Body of pancreas (tissue), 4 donors: ENCODE results near the gene CARD11. TPM values are rescaled to one million over a fixed set of nuclear protein-coding genes. Genes with fewer than 3 reads are reported as not detected.

Experiments
- ATAC-seq: fragments of 150-250 bp; one replicate; pipeline ENCODE4 v1.9.1; 2016
- DNase-seq, 4 donors: peaks; one replicate each; pipeline ENCODE4 v3.0.0-alpha.2; 2019
- H3K27ac ChIP-seq, 4 donors: fragments of 200-600 bp; sonication (generic); 1 replicate in 3 of 4; 2 replicates in 1 of 4; pipeline versions ENCODE4 v1.5.1 to v1.6.1; 2016 to 2019; ENCODE audit warnings: mild to moderate bottlenecking in 1 of 4, mixed read lengths in 1 of 4, moderate library complexity in 1 of 4
- H3K27me3 ChIP-seq, 2 donors: fragments of 200-600 bp; sonication (generic); one replicate each; pipeline ENCODE4 v1.6.0; 2016; ENCODE audit warnings: mild to moderate bottlenecking in 1 of 2
- H3K36me3 ChIP-seq, 2 donors: fragments of 200-600 bp; sonication (generic); replicated peaks in 1 of 2; 2 replicates each; pipeline ENCODE4 v1.5.1; 2016; ENCODE audit warnings: low read depth in 2 of 2; ENCODE audit not compliant: insufficient read depth in 1 of 2
- H3K4me1 ChIP-seq: fragments of 200-600 bp; sonication (generic); one replicate; pipeline ENCODE4 v1.6.0; 2016
- H3K4me3 ChIP-seq, 2 donors: fragments of 200-600 bp; sonication (generic); 1 replicate in 1 of 2; 2 replicates in 1 of 2; pipeline ENCODE4 v1.5.1; 2016 to 2019
- H3K9me3 ChIP-seq, 3 donors: fragments of 200-600 bp; sonication (generic); 1 replicate in 2 of 3; 2 replicates in 1 of 3; pipeline ENCODE4 v1.5.1; 2016
- POLR2A ChIP-seq, 3 donors: fragments of 450-650 bp; IDR thresholded peaks; one replicate each; pipeline ENCODE4 v1.6.1; 2016; ENCODE audit warnings: antibody characterized with exemption in 3 of 3, mild to moderate bottlenecking in 2 of 3
- WGBS, 2 donors: methylation state at CpG; one replicate each; pipeline ENCODE4 v1.1.5; 2017; 5-methylcytosine and 5-hydroxymethylcytosine counted together
- intact Hi-C: fragments of 100-400 bp; cut with DNase I; formaldehyde crosslinking; loops from one replicate; pipeline ENCODE4 v1.15.1; 2023
- total RNA-seq, 2 donors: library from RNA; depleted of rRNA; stranded (reverse); fragments of >200 nt; gene quantifications; one replicate each; pipeline ENCODE4 v1.1.0, GENCODE V29; 2016
- TF ChIP-seq, protein P1 (sequence below), 7 experiments: fragments of 450-650 bp in 4 of 7; fragments of 200-600 bp in 3 of 7; sonication (generic) in 3 of 7; IDR thresholded peaks; one replicate each; pipeline ENCODE4 v1.5.1; 2016 to 2019; ENCODE audit warnings: antibody characterized with exemption in 7 of 7

CARD11 gene
- total RNA-seq, 2 donors from 2014 or later: 2.0 to 3.4 TPM

DNA sequence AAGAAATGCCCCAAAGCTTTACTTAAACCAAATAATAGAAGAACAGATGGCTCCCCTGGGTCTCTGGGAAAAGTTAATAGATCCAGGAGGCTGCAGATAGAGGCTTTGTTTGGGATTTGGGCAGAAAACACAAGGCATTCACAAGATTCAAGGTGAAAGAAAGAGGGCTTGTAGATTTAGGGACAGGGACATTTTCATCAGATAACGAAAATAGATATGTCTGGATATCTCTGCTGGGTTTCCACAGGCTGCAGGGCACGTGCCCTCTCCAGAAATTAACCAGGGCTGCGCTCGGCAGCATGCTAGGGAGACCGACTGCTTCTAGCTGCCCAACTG is 14.9 kb downstream of the CARD11 start:
- DNase-seq: no peak
- intact Hi-C loops: no loop called here
- no peak for ATAC-seq
- 26% methylated on average over 5 of the region's 5 CpGs for WGBS, 2 donors
- TF ChIP-seq, protein P1, sequence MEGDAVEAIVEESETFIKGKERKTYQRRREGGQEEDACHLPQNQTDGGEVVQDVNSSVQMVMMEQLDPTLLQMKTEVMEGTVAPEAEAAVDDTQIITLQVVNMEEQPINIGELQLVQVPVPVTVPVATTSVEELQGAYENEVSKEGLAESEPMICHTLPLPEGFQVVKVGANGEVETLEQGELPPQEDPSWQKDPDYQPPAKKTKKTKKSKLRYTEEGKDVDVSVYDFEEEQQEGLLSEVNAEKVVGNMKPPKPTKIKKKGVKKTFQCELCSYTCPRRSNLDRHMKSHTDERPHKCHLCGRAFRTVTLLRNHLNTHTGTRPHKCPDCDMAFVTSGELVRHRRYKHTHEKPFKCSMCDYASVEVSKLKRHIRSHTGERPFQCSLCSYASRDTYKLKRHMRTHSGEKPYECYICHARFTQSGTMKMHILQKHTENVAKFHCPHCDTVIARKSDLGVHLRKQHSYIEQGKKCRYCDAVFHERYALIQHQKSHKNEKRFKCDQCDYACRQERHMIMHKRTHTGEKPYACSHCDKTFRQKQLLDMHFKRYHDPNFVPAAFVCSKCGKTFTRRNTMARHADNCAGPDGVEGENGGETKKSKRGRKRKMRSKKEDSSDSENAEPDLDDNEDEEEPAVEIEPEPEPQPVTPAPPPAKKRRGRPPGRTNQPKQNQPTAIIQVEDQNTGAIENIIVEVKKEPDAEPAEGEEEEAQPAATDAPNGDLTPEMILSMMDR (IDR thresholded peaks at IDR 0.05): no peak
- TF ChIP-seq POLR2A (IDR thresholded peaks at IDR 0.05): no peak
- Histone ChIP-seq H3K36me3 (no peaks in the 10 kb centered on the region), H3K27me3 (no peaks in the 10 kb centered on the region), H3K9me3 (no peaks in the 10 kb centered on the region), H3K4me3 (no peak overlapping the region), H3K27ac (no peak overlapping the region), H3K4me1 (peaks cover 7% of the 10 kb centered on the region)

DNA sequence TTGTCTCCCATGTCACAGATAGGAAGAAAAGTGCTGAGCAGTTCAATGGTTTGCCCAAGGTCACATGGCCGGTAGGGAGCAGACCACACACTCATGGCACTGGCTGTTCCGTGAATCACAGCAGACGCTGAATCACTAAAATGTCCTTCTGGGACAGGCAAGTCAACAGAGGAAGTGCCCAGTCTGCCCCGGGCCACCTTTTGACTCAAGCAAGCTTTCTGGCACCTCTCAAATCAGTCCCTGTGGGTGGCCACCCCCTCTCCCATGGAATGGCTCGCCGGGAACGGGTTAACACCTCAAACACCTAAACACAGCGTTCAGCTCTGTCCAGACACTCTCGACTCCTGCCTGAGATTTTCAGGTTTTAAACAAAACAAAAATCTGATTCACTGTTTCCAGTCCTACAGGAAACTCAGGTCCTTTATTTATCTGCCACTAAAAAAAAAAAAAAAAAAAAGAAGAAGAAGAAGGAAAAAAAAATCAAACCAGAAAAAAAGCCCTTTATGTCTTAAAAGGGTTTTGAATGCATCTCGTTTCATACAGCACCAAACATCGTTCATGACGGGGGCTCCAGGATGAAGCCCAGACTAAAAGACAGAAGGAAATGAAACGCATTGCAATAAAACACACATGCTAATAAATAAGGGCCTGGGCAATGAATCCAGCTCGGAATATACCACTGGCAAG is 15.5 kb downstream of the CARD11 start:
- DNase-seq: peak; percentile 13 to 61 (median 35)
- WGBS, 2 donors: 12 to 14% methylated on average over 14 of the region's 14 CpGs
- H3K9me3 ChIP-seq: no peaks in the 10 kb centered on the region
- no peak for ATAC-seq
- intact Hi-C loops: no loop called here
- H3K4me1 ChIP-seq: peaks cover 7% of the 10 kb centered on the region
- TF ChIP-seq, protein P1 (IDR thresholded peaks at IDR 0.05): no peak
- peak in 1 of 3 donors; percentile 9 for TF ChIP-seq POLR2A (IDR thresholded peaks at IDR 0.05)
- no peak overlapping the region for H3K4me3 ChIP-seq
- H3K27me3 ChIP-seq: no peaks in the 10 kb centered on the region
- H3K27ac ChIP-seq: no peak overlapping the region
- H3K36me3 ChIP-seq: no peaks in the 10 kb centered on the region

DNA sequence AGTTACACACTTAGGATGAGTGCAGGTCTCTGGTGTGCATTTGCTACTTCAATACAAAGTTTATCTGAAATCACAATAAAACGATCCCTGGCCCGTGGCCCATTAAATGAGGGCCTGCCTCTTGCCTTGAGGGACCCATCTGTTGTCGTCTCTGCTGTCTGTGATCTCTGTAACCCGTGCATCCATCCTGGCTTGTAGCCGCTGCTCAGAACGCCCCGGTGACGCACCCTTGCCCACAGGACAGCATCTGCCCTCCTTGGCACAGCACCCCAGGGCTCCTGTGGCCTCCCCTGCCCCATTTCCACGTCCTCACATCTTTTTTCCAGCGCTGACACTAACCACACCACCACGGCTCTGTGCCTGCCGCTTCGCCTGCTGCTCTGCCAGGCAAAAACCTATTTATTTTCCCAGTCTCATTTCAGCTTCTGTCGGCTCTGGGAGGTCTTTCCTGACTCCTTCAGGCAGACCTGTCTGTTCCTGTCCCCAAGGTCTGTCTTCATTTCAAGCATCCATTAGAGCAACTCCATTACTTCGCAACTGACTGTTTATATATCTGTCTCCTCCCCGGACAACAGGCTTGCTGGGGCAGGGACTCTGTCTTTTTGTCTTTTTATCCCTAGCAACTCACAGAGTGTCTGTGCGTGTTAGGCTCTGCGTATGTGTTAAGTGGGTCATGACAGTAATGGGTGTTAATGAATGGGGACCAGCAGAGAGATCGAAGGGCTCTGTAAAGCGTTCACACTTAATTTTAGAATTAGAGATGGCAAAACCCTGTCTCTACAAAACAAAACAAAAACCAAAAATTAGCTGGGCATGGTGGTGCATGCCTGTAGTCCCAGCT is 16.4 kb downstream of the CARD11 start:
- TF ChIP-seq, protein P1 (IDR thresholded peaks at IDR 0.05): no peak
- TF ChIP-seq POLR2A (IDR thresholded peaks at IDR 0.05): no peak
- Histone ChIP-seq H3K9me3 (no peaks in the 10 kb centered on the region), H3K27ac (no peak overlapping the region), H3K4me1 (peaks cover 7% of the 10 kb centered on the region), H3K36me3 (no peaks in the 10 kb centered on the region), H3K4me3 (no peak overlapping the region), H3K27me3 (no peaks in the 10 kb centered on the region)
- DNase-seq: peak in 1 of 4 donors; percentile 5
- no peak for ATAC-seq
- 70 to 75% methylated on average over 17 to 20 of the region's 20 CpGs for WGBS, 2 donors
- intact Hi-C loops: no loop called here

DNA sequence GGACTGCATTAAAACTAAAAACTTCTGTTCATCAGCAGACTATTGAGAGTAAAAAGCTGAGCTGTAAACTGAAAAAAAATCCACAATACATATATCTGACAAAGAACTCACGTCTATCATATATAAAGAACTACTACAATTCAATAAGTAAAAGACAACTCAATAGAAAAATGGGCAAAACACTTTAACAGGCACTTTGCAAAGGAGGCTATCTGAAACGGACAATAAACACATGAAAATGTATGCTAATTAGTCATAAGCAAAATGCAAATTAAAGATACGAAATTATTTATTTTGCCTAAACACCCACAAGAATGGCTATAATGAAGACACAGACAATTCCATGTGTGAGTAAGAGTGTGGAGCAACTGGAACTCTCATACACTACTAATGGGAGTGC is 18.1 kb downstream of the CARD11 start:
- Histone ChIP-seq H3K4me1 (peaks cover 7% of the 10 kb centered on the region), H3K4me3 (no peak overlapping the region), H3K36me3 (no peaks in the 10 kb centered on the region), H3K9me3 (peaks cover 0 to 5% (median 0%) of the 10 kb centered on the region in 3 donors), H3K27ac (no peak overlapping the region), H3K27me3 (no peaks in the 10 kb centered on the region)
- 73 to 75% methylated on average over 3 of the region's 3 CpGs for WGBS, 2 donors
- DNase-seq: no peak
- ATAC-seq: no peak
- intact Hi-C loops: no loop called here
- TF ChIP-seq, protein P1 (IDR thresholded peaks at IDR 0.05): no peak
- TF ChIP-seq POLR2A (IDR thresholded peaks at IDR 0.05): no peak
